HUDEP-2 (cell line): Measurements from ENCODE around the gene USP13.
A peak's percentile ranks its signal among the peaks of the same experiment; 100 is the strongest.

ENCODE experiments used
- DNase-seq, 76 experiments: peaks; one replicate each; lab custom pipeline; 2025; ENCODE audit not compliant: unreplicated experiment in 76 of 76; lab: John Stamatoyannopoulos, UW

The USP13 gene

DNA sequence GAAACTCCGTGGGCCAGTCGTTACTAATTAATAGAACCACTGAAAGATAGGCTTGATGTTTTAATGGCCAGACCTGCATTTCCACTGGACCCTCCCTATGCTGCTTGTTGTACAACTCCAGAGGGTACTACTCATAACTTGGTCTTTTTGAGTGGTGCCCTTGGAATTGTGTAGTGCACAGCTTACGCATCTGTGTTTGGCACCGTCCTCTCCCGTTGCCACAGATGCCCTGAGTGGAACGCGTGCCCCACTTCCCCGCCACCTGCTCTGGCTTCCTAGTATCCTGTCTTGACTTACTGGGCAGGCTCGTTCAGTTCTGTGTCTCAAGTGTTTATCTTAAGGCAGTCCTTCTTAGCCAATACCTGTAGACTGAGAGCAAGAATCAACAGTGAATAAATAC lies 78.7 kb downstream of the USP13 start:
- DNase-seq: no peak

DNA sequence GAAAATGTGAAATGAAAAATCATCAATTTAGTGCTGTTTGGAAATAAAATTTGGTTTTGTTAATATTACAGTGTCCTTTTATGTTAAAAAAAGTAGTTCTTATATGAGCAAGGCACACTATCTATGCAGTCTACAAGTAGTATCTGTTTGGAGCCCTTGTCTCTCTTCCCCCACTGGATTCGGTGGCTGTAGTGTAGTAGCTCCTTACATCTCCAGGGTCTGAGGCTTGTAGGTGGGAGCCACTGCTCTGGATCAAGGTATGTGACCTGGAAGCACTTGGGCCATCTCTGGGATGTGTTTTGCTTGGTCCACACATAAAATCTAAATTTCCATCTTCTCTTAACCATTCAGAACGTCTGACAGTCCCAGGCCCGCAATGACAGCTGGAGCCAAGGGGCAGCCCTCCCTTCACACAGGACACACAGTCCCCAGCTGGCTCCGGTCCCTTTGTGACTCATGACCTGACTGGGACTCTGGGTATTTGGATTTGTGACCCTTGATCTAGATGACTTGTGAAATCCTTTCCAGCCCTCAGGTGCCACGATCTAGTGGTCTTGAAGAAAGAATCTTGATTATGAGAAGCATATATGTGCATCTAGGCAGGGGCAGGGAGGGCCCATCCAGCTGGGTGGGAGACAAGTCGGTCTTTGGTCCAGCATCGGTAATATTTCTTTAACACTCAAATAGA lies 80.0 kb downstream of the USP13 start:
- DNase-seq: no peak

DNA sequence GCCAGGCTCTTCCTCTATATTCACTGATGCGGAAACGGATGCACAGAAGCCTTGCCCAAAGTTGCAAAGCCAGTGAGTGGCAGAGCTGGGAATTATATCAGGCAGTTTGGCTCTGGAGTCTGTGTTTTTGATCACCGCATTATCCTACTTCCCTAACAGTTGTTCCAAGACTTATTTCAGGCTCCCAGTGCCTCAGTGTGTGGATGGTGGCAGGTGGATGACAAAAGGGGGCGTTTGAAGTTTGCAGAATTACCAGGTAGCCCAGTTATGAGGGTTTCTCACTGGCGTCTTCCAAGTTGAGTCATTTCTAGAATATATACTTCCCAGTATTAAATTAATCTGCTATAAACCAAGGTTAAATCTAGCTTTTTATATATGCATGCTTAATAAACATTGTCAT lies 81.0 kb downstream of the USP13 start:
- no peak for DNase-seq

DNA sequence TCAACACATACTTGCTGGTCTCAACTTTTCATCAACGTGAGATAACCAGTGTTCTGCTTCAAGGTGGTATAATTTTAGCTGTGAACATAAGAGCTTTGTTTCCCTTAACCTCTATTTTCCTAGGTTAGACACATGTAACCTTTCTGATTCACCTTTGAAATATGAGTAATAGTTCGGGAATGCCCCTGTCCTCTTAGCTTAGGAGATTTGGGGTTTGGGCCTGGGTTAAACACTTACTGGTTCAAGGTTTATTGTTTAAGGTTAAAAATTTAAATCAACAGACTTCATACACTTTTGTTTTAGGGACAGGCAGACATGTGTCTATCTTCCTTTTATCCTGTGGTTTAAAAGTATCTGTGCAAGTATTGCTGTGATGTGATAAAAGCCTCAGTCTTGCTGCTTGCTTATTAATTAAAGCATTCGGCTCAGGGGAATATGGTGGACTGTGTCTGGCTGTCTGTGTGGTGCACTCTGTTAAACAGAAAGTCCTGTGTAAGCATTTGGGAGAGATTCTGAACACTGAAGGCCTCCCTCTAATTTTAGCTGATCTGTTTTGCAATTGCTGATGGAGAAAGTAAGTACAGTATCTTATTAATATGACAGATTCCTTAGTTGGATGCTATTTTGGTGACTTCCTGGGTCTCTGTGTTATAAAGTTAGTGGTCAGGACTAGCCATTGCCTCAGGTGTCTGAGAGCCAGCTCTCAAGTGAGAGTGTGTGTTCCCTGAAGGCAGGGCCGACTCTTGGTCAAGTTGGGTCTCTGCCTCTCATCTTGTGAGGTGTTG lies 81.8 kb downstream of the USP13 start:
- no peak for DNase-seq

DNA sequence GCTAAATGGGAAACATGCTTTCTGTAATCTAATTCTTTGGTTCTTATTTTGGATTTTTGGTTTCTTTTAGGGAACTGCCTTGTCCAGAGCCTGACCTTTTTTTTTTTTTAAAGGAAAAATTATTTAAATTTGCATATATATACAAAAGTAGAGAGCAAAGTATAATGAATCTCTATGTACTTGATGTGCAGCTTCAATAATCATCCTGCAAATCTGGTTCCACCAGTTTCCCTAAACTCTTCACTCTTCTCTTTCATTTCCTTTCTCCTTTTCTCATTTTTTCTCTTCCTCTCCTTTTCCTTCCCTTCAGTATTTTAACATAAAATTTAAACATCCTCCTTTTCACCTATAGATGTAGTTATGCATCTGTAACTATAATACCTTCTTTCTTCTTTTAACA lies 82.5 kb downstream of the USP13 start:
- no peak for DNase-seq

DNA sequence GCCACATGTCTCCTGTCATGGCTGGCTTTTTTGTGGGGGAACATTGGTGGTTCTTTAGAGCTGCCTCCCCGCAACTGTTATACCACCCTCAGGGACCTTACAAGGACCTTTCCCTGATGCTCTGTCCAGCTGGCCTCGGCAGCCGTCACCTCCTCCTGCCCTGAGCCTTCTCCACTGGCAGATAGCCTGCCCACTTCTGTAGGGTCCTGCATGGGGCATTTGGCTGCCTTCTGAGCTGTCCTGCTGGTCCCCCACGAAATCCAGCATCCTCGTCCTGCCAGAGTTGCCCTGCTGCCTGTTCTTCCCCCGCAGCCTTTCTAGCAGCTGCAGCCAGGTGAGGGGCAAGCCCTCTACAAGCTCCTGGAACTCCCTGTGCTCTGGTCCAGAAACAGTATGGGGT lies 86.2 kb downstream of the USP13 start:
- DNase-seq: no peak

DNA sequence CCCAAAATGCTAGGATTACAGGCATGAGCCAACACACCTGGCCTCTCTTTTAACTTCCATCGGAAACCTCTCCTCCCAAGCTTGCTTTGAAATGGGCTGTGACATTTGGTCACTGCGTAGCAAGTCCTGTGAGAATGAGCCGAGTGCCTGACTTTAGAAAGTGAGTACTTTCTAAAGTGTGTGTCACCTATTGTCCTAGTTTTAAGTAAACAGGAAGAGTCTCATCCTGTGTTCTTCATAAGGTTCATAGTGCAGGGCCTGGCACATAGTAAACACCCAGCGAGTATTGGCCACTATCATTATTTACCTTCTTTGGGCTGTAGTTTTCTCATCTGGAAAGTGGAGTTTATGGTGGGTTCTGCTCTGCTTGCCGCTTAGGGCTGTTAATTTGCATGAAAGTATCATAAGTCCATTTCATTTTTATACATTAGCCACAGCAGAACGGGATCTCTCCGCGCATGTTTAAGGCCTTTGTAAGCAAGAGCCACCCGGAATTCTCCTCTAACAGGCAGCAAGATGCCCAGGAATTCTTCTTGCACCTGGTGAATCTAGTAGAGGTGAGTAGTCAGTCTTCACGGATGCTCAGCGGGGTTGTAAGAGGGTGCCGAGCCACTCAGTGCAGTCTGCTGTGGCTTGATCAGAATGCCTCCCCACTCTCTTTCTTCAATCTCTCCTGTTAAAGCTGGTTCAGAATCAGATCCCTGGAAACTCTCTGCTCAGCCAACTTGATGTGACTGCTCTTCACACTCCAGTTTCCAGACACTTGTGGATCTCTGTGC lies 87.2 kb downstream of the USP13 start:
- DNase-seq: no peak

DNA sequence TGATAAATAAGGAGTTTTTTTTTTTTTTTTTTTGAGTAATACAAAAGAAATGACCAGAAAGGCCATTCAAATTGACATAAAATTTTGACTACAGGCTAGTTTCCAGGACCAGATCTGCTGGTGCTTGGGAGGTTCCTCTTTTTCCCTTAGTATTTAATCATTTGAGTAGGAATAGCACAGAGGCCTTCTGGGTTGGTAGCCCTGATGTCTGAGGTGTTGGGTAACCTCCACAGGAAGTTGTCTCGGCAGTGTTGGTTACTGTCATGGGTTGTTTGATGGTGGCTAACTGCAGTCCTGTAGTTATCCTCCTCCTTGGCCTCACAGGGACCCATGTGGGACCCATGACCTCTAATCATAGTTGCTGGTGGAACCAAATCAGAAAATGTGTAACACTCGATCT lies 91.1 kb downstream of the USP13 start:
- DNase-seq: no peak

DNA sequence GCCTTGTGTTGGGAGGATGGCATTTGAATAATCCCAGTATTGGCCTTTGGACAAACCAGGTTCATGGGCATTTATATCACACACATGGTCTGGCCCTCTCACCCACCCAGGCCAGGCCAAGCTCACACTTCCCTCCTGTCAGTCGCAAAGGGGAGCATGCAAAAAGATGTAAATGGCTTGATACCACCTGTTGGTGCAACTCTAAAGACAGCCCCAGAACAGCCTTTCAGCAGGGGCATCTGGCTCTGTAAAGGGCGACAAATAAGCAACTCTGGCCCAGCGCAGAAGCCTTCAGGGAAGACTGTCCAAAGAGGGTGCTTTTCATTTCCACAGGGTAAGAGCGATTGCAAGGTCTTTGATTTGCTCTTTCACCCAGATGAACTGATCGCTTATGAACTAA lies 91.8 kb downstream of the USP13 start:
- no peak for DNase-seq

DNA sequence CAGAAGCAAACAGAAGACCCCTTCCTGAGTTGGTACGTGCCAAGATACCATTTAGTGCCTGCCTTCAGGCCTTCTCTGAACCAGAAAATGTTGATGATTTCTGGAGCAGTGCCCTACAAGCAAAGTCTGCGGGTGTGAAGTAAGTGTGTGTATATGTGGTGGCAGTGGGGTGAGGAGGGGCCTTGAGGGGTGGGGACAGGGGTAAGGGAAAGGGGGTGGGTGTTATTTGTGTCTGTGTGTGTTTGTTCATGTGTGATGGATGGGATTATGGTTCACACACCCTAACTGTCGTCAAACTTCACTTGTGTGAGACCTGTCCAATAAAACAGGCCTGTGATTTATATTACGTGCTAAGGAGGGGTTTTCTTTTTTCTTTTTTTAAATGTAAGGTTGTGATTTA lies 92.2 kb downstream of the USP13 start:
- no peak for DNase-seq

DNA sequence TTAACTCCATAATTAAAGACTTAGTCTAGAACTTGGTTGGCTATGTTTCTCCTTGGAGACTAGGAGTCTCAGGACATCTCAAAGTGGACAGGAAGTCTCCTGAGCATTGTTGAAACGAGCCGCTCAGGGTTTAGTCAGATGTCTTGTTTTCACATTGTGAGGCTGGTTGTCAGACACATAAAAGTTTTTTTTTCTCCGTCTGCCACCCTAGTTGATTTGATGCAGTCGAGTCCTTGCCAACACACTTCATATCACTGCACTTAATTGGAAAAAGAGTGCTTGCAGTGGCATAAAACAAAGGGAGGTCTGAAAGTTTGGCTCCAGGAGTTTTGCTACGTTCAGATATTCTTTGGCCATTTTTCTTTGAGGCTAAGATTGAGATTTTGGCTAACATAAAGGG lies 92.9 kb downstream of the USP13 start:
- no peak for DNase-seq

DNA sequence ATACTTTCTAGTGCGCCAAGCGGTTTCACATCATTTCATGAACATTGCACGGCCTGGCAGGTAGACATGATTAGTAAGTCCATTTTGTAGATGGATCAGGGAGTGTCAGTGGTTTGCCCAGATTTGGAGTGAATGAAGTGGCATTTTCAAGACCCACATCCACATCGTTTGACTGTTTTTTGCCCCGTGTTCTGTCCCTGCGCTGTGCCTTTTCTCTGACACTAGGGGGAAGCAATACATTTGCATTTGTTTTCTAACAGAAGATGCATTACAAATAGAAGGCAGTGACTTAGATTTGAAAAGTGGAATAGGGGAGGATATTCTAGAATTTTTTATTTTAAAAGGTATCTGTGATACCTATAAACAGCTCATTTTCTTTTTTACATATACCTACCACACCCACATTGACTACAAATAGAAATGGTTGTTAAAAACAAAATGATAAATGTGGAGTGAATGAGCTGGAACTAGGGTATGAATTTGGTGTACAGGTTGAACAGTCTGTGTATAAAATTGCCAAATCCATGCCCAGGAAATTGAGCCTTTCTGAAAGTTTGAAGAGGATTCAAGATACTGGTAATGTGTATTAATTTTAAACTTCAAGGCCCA lies 98.0 kb downstream of the USP13 start:
- DNase-seq: peak in 8 of 76 experiments; percentile 2 to 20 (median 11)

DNA sequence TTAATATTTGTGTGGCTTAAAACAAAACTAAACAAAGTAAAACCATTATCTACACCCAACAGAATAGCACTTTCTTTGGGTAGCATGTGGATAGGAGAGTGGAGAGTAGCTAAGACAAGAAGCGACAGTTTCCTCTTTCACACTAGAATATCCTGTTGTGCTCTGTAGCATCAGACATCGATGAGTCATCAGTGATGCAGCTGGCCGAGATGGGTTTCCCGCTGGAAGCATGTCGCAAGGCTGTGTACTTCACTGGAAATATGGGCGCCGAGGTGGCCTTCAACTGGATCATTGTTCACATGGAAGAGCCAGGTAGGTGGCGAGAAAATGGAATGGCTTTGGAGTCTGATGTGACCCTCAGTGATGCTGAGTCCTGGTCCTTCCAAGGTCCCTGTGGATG lies 108.1 kb downstream of the USP13 start:
- DNase-seq: no peak

DNA sequence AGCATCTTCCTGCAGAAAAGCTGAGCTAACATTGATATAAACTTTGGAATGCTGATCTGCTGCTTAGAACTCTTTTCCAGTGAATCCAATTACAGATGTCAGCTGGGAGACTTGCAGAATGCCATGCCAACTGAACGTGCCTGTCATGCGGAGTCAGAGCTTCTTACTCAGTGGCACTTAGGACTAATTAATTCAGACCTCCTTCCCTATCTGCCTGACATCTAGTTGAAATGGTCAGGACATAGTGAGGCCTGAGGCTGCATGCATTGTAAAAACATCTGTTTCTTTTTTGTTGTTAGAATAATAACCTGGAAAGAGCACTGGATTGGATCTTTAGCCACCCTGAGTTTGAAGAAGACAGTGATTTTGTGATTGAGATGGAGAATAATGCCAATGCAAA lies 112.6 kb downstream of the USP13 start:
- no peak for DNase-seq

DNA sequence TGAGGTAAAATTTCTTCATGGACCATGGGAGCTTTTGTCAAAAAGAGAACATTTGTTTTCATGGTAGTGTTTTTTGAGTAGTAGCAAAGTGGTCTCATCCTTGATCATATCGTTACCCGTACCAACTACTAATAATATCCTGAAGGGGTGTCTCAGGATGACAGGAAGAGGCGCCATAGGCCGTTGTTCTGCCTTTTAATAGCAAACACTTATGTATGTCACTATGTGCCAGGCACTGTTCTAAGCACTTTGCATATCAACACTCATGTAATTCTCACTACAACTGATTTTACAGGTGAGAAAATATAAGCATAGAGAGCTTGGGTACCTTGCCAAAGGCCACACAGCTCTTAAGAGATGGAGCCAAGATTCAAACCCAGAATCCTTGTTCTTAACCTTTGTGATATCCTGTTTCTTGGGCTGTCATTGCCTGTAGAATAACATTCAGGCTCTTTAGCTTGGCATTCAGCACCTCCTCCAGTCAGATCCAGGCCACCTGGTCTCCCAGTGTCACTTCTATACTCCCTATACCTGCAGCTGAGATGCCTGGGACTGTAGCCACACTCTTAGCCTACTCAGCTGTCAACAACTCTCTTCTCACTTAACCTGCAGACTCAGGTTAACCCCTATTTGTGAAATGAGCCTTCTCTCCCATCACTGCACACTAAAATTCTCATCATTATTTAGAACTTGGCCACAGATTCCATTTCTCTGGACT lies 113.7 kb downstream of the USP13 start:
- no peak for DNase-seq

DNA sequence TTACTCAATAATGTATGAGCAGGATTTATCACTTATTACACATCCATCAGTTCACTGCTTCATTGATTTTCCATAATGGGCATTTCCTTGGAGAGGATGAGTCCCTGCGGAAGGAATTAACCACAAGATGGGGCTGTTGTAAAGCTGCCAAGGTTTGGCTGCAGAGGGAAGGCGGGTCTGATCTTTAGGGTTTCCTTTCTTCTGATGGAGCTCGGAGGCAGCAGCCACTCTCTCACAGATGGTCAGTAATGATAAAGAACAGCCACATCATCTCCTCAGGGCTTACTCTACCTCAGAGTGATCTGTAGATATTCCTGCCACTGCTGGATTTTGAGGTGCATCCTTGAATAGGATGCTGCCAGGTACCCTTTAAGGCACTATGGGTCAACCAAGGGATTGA lies 115.2 kb downstream of the USP13 start:
- peak in 27 of 76 experiments; percentile 1 to 33 (median 15) for DNase-seq

DNA sequence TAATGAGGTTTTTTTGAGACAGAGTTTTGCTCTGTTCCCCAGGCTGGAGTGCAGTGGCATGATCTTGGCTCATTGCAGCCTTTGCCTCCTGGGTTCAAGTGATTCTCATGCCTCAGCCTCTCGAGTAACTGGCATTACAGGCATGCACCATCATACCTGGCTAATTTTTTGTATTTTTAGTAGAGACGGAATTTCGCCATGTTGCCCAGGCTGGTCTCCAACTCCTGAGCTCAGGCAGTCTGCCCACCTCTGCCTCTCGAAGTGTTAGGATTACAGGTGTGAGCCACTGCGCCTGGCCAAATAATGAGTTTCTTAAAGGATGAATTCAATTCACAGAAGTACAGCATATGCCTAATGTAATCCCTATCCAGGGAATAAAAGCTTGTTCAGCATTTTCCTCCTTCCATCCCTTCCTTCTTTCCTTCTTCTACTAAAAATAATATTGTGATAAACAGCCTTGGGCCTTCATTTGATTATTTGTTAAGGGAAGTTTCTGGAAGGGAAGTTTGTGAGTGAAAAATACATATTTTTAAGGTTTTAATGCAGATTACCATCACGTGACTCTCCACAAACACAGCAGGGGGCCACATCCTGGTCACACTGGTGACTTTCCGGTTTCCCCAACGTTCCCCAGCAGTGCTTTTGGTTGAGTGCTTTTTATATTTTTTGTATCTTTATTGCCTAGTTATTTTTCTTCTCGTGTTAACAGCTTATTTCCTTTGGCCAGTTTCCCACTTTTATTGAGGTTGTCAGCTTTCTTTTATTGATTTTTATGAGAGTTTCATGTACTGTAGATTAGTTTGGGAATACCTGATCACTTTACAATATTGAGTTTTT lies 116.8 kb downstream of the USP13 start:
- no peak for DNase-seq

DNA sequence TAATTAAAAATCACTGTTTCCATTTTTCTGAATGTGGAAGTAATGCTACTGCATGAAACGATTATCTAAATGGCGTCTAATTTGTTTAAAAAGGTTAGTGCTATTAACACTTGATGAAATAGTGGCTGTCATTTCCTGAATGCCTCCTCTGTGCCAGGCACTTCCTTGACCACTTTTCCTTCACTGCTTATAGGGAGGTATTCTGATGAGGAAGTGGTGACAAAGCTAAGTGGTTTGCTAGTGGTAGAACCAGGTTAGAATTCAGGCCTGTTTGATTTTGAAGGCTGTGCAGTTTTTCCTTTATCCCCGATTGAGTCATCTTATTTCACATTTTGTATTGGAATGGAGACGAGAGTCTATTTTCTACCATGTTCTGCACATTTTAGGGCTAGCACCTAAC lies 119.0 kb downstream of the USP13 start:
- DNase-seq: no peak

DNA sequence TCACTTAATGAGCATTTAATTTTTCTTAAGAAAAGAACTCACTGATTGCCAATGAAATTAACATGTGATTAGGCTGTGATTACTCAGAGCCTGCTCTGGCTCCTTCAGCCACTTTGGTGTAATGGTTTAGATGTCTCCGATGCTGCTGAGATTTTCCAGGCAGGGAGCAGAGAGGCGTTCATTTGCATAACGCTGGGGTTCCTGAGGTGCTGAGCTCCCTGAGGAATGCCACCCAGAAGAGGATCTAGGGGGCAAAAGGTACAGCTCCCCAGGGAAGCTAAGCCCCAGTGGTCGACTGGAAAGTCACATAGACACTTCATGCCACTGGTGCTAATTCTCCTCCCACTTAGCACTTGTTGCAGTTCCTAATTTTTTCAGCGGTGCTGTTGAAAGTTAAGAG lies 119.5 kb downstream of the USP13 start:
- no peak for DNase-seq
